HepG2 (cell line): ENCODE measurements around the gene GLS2. TPM values are rescaled to one million over a fixed set of nuclear protein-coding genes. Genes with fewer than 3 reads are reported as not detected.

ENCODE experiments used
- GMEB2 ChIP-seq: IDR thresholded peaks from 2 replicates; pipeline ENCODE4 v1.6.1; 2016; ENCODE audit warnings: missing biosample characterization, missing genetic modification reagents, low read depth
- HES4 ChIP-seq: sonication (generic); formaldehyde crosslinking; IDR thresholded peaks from 2 replicates; pipeline ENCODE4 v1.9.0; 2021; ENCODE audit warnings: mild to moderate bottlenecking, missing genetic modification reagents, borderline replicate concordance
- HNRNPK ChIP-seq: fragments of 200-400 bp; formaldehyde crosslinking; IDR thresholded peaks from 2 replicates; pipeline ENCODE4 v1.6.1; 2018; ENCODE audit warnings: low read length, low read depth, moderate library complexity, mild to moderate bottlenecking; ENCODE audit not compliant: poor library complexity, severe bottlenecking
- HOXA5 ChIP-seq: sonication (generic); formaldehyde crosslinking; IDR thresholded peaks from 2 replicates; pipeline ENCODE4 v1.4.0; 2020; ENCODE audit warnings: missing genetic modification reagents
- KMT2A ChIP-seq: sonication (generic); formaldehyde crosslinking; IDR thresholded peaks from 2 replicates; pipeline ENCODE4 v1.4.0; 2020; ENCODE audit warnings: missing genetic modification reagents
- MXD4 ChIP-seq: IDR thresholded peaks from 2 replicates; pipeline ENCODE4 v1.6.1; 2016; ENCODE audit warnings: mild to moderate bottlenecking, missing biosample characterization, missing genetic modification reagents
- REL ChIP-seq: sonication (generic); formaldehyde crosslinking; conservative IDR thresholded peaks from 2 replicates; pipeline ENCODE4 v1.8.0; 2022; ENCODE audit warnings: mild to moderate bottlenecking, missing genetic modification reagents, moderate library complexity
- REPIN1 ChIP-seq: sonication (generic); formaldehyde crosslinking; IDR thresholded peaks from 2 replicates; pipeline ENCODE4 v1.8.0; 2022; ENCODE audit warnings: missing genetic modification reagents, low read depth, mild to moderate bottlenecking, borderline replicate concordance
- RNF2 ChIP-seq: fragments of 450-650 bp; conservative IDR thresholded peaks from 2 replicates; pipeline ENCODE4 v1.6.1; 2016; ENCODE audit warnings: low read depth
- RNF219 ChIP-seq: sonication (generic); formaldehyde crosslinking; IDR thresholded peaks from 2 replicates; pipeline ENCODE4 v1.5.0; 2020; ENCODE audit warnings: mild to moderate bottlenecking, missing genetic modification reagents
- SATB2 ChIP-seq: sonication (generic); formaldehyde crosslinking; IDR thresholded peaks from 2 replicates; pipeline ENCODE4 v1.5.0; 2020; ENCODE audit warnings: missing genetic modification reagents
- TAF1 ChIP-seq: sonication (generic); formaldehyde crosslinking; IDR thresholded peaks from 2 replicates; pipeline ENCODE4 v1.4.0; 2020; ENCODE audit warnings: missing genetic modification reagents
- TFDP1 ChIP-seq: IDR thresholded peaks from 2 replicates; pipeline ENCODE4 v1.6.1; 2016; ENCODE audit warnings: missing compliant biosample characterization, missing genetic modification reagents, borderline replicate concordance
- THRA ChIP-seq: sonication (generic); formaldehyde crosslinking; IDR thresholded peaks from 2 replicates; pipeline ENCODE4 v1.4.0; 2020; ENCODE audit warnings: missing genetic modification reagents, borderline replicate concordance
- ZBTB38 ChIP-seq: sonication (generic); formaldehyde crosslinking; IDR thresholded peaks from 2 replicates; pipeline ENCODE4 v1.5.1; 2020; ENCODE audit warnings: mild to moderate bottlenecking, missing genetic modification reagents
- ZNF337 ChIP-seq: sonication (generic); formaldehyde crosslinking; IDR thresholded peaks from 2 replicates; pipeline ENCODE4 v1.5.1; 2020; ENCODE audit warnings: missing genetic modification reagents, low read depth, mild to moderate bottlenecking, borderline replicate concordance
- ZNF576 ChIP-seq: sonication (generic); formaldehyde crosslinking; IDR thresholded peaks from 2 replicates; pipeline ENCODE4 v1.4.0; 2020; ENCODE audit warnings: mild to moderate bottlenecking, missing genetic modification reagents
- ZNF772 ChIP-seq: sonication (generic); formaldehyde crosslinking; IDR thresholded peaks from 2 replicates; pipeline ENCODE4 v1.5.0; 2020; ENCODE audit warnings: mild to moderate bottlenecking, missing genetic modification reagents
- polyA plus RNA-seq, 8 experiments: library from polyadenylated mRNA; depleted of rRNA in 3 of 8; stranded (reverse) in 7 of 8; unstranded in 1 of 8; fragments of >200 nt; fragmentation: Illumina TruSeq in 4 of 8; extraction: Trizol in 4 of 8; gene quantifications; 2 replicates each; pipeline versions ENCODE4 v1.2.1 to v1.2.3, GENCODE V29; 2011 to 2016; ENCODE audit warnings: low read depth in 4 of 8, missing spikeins in 1 of 8, mixed read lengths in 1 of 8; ENCODE audit not compliant: insufficient read depth in 1 of 8
- total RNA-seq, 5 experiments: library from RNA; depleted of rRNA; stranded (reverse); fragments of >200 nt; fragmentation: Illumina TruSeq; extraction: Trizol; gene quantifications; 2 replicates each; pipeline ENCODE4 v1.2.3, GENCODE V29; 2016; ENCODE audit warnings: low read depth in 1 of 5

The GLS2 gene
- total and polyA plus RNA-seq, 2 of the 13 experiments (the other 11 are each of a cell fraction or from before 2014, with no cell fraction given), result 8.6 to 12.2 TPM

- TF ChIP-seq THRA (CRISPR knock-in tag), result no peak; the same call in 1 of the 2 replicates
- TF ChIP-seq HOXA5 (CRISPR knock-in tag), result peak; percentile 74; the same call in 1 of the 2 replicates
- TF ChIP-seq TAF1 (CRISPR knock-in tag), result peak; percentile 93
- TF ChIP-seq REPIN1 (CRISPR knock-in tag), result peak; percentile 87; the same call in 1 of the 2 replicates
- TF ChIP-seq RNF2, result 0 out of 2 replicates have a peak, but pooled peaks have one; percentile 52
- 0 out of 2 replicates have a peak, but pooled peaks have one; percentile 34 for TF ChIP-seq HES4
- peak; percentile 97 for TF ChIP-seq TFDP1
- no peak; the same call in 1 of the 2 replicates for TF ChIP-seq REL (CRISPR knock-in tag)
- TF ChIP-seq KMT2A, result peak; percentile 88
- no peak for TF ChIP-seq RNF219 (CRISPR knock-in tag)
- TF ChIP-seq ZNF772, result peak; percentile 82; the same call in 1 of the 2 replicates
- peak; percentile 80; the same call in 1 of the 2 replicates for TF ChIP-seq ZNF337
- TF ChIP-seq MXD4 (CRISPR knock-in tag), result peak; percentile 99
- TF ChIP-seq SATB2 (CRISPR knock-in tag), result no peak
- no peak for TF ChIP-seq ZNF576 (CRISPR knock-in tag)
- peak; percentile 77 for TF ChIP-seq ZBTB38 (CRISPR knock-in tag)
- TF ChIP-seq HNRNPK, result no peak
- TF ChIP-seq GMEB2 (CRISPR knock-in tag), result peak; percentile 89
Observed at GRCh38 chr12:56468216-56469006, 19.6 kb downstream of the GLS2 start, which contains the start of gene SPRYD4 (continued).
